HG02884 (cell line): ENCODE data around the gene ZNF619.
A peak's percentile ranks its signal among the peaks of the same experiment; 100 is the strongest.

ENCODE experiments used
- ATAC-seq: cut with Tn5 transposase; IDR thresholded peaks from one replicate; pipeline ENCODE4 v1.9.1; 2021; ENCODE audit warnings: mild to moderate bottlenecking, moderate library complexity; ENCODE audit not compliant: unreplicated experiment

ZNF619 gene

DNA sequence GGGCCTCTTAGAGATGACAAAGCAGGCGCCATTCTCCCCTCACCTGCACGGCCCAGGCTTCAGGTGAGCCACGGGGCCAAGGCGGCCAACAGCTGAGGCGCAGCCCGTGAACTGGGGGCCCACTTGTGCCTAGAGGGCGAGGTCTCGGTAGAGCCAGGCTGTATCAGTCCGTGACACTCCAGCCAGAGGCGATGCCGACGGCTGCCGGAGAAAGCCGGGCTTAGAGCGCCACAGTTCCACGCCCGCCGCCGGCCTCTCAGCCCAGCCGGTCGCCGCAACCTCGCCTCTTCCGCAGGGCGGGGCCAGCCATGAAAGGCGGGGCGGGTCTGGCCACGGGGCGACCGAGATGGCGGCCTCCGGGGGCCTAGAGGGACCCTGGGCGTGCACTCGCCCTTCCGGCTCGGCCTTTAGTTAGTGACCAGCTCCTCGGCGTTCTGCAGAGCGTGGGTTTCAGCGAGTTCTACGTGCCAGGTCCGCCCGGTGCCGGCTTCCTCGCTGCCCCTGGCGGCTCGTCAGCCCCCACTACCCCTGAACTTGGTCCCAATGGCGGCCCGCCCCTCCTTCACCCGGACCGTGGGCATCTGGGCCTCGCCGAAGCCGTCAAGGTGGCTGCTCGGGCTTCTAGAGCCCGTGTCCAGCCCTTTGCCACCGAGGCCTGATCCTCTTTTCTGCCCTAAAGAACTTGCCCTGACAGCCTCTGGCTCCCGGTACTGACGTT, 47.8 kb downstream of the ZNF619 start, which contains the start of gene ZNF621:
TSS of gene ZNF621 (plus strand) at position 393 of the 718 bp plus-strand sequence. CDS start 881 bp downstream, outside the sequence.
- ATAC-seq: peak; percentile 97

DNA sequence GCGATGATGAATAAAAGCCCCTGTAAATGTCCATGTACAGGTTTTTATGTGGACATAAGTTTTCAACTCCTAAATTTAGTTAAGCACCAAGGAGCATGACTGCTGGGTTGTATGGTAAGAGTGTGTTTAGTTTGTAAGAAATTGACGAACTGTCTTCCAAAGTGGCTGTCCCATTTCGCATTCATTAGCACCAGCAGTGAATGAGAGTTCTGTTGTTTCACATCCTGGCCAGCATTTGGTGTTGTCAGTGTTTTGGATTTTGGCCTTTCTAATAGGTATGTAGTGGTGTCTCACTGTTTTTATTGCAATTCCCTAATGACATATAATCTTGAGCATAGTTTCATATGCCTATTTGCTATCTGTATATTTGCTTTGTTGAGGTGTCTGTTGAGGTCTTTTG, 51.5 kb downstream of the ZNF619 start:
- ATAC-seq: no peak

DNA sequence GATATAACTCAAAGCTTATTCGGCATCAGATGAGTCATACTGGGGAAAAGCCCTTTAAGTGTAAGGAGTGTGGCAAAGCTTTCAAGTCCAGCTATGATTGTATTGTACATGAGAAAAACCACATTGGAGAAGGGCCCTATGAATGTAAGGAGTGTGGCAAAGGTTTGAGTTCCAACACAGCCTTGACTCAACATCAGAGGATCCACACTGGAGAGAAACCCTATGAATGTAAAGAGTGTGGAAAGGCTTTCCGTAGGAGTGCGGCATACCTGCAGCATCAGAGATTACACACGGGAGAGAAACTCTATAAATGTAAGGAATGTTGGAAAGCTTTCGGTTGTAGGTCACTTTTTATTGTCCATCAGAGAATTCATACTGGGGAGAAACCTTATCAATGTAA, 55.3 kb downstream of the ZNF619 start:
- ATAC-seq: no peak

DNA sequence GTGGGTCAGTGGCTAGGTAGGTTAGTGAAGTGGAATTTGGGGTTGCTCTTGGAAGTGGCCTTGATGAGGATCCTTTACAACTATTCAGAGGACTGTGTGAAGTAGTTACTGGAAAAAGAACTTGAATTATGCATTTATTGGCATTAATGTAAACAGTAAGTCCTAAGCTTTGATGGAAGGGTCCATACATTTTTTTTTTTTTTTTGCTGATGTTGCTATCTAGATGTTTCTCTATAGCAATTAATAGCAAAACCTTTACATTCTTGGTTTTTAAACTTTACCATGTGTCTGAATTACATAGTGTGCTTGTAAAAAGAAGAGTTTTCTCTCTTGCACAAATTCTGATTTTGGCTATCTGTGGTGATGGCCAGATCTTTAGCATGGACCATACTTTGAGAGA, 57.4 kb downstream of the ZNF619 start:
- no peak for ATAC-seq
